Heart right ventricle (tissue), 16 donors: ENCODE results near the gene CD28. TPM values are rescaled to one million over a fixed set of nuclear protein-coding genes. Genes with fewer than 3 reads are reported as not detected.
A peak's percentile ranks its signal among the peaks of the same experiment; 100 is the strongest.

Source experiments
- ATAC-seq, 8 donors: fragments of 200-7000 bp; cut with Tn5 transposase; one replicate each; pipeline ENCODE4 v1.9.1; 2020; ENCODE audit warnings: mild to moderate bottlenecking in 8 of 8, moderate library complexity in 8 of 8, moderate number of reproducible peaks in 1 of 8
- DNase-seq, 2 donors: peaks; one replicate each; pipeline ENCODE4 v3.0.0-alpha.2; 2020
- H3K27ac ChIP-seq, 10 donors: fragments of 200-600 bp; sonication (generic) in 2 of 10; one replicate each; pipeline versions ENCODE4 v1.5.0 to v1.8.0; 2020 to 2022; ENCODE audit warnings: mild to moderate bottlenecking in 3 of 10
- H3K27me3 ChIP-seq, 7 donors: fragments of 200-600 bp; one replicate each; pipeline ENCODE4 v1.8.0; 2021 to 2022; ENCODE audit warnings: mild to moderate bottlenecking in 2 of 7
- H3K36me3 ChIP-seq, 9 donors: fragments of 200-600 bp; sonication (generic) in 1 of 9; one replicate each; pipeline versions ENCODE4 v1.5.0 to v1.8.0; 2020 to 2022; ENCODE audit warnings: mild to moderate bottlenecking in 2 of 9
- H3K4me1 ChIP-seq, 9 donors: fragments of 200-600 bp; sonication (generic) in 1 of 9; one replicate each; pipeline versions ENCODE4 v1.5.0 to v1.8.0; 2020 to 2022; ENCODE audit warnings: mild to moderate bottlenecking in 4 of 9
- H3K4me3 ChIP-seq, 10 donors: fragments of 200-600 bp; sonication (generic) in 2 of 10; one replicate each; pipeline versions ENCODE4 v1.5.0 to v1.8.0; 2020 to 2022; ENCODE audit warnings: mild to moderate bottlenecking in 7 of 10, moderate library complexity in 2 of 10
- H3K9me3 ChIP-seq, 11 donors: fragments of 200-600 bp in 10 of 11; sonication (generic) in 2 of 11; one replicate each; pipeline versions ENCODE4 v1.5.0 to v1.8.0; 2013 to 2022; ENCODE audit warnings: mild to moderate bottlenecking in 2 of 11, control low read depth in 1 of 11, moderate library complexity in 1 of 11
- WGBS, 2 donors: extraction: QIAGEN DNeasy Blood & Tissue Kit; methylation state at CpG; one replicate each; pipeline ENCODE4 v1.1.7; 2013; ENCODE audit warnings: inconsistent platforms in 1 of 2; 5-methylcytosine and 5-hydroxymethylcytosine counted together
- intact Hi-C, 10 donors: fragments of 100-400 bp; cut with DNase I; formaldehyde crosslinking; loops; one replicate each; pipeline versions ENCODE4 v1.11.1 to v1.14.2; 2022
- polyA plus RNA-seq, 2 donors: library from polyadenylated mRNA; stranded (reverse); fragments of 200-250 nt; gene quantifications; one replicate each; pipeline ENCODE4 v1.2.3, GENCODE V29; 2013
- total RNA-seq, 10 donors: library from RNA; stranded (reverse); fragmentation: NEBNext Ultra II Directional in 3 of 10; extraction: Animal tissue kit (Norgen Biotek cat#: 25700) in 3 of 10; gene quantifications; one replicate each; pipeline versions ENCODE4 v1.2.1 to v1.2.4, GENCODE V29; 2021 to 2023
- TF ChIP-seq, protein P1 (sequence below), 9 donors: fragments of 200-600 bp; sonication (generic) in 2 of 9; IDR thresholded peaks; one replicate each; pipeline versions ENCODE4 v1.5.0 to v1.8.0; 2021 to 2022; ENCODE audit warnings: antibody characterized with exemption in 9 of 9, mild to moderate bottlenecking in 5 of 9, moderate library complexity in 1 of 9
- donor health status: Arrhythmogenic right ventricular cardiomyopathy.
- donor health status: ischemic (EF 13 %, LVEDD 7.1; RV severe dilation, severe dysfunction).
- donor health status: healthy with polysubstance abuse.
- donor health status: DM: no; HTN: yes; CAD: no.
- donor health status: DM: no; HTN: no; CAD: no.
- donor health status: ischemic (EF 25% LVEDD 6.9; RV normal size, moderate dysfunction).
- donor health status: ischemic (EF 25% LVEDD 5.7; RV mildly dilated, moderate dysfunction).
- donor health status: healthy.
- donor health status: DM: yes; HTN: yes; CAD: no.
- donor health status: Ischemic cardiomyopathy.
- donor health status: ischemic (EF 35%, LVEDD 5.7; RV mildly dilated, moderate dysfunction).
- donor health status: nonischemic (EF 11% LVEDD 7.7; RV severe dilation, severe dysfunction).
- donor health status: DM: yes; HTN: yes; CAD: no.
- donor health status: PGD.
- donor health status: ischemic (EF 29% LVEDD 5.4; RV normal size, mild dysfunction).
- donor health status: nonischemic (EF 23%, LVEDD 6.1; RV moderate dilation, normal function).

The CD28 gene
- total and polyA plus RNA-seq, 12 donors, result 0.10 to 5.3 (median 0.69) TPM

GRCh38 chr2:203673933-203674332, 32.5 kb upstream of the CD28 start:
- H3K27me3 ChIP-seq, result no peaks in the 10 kb centered on the region
- H3K36me3 ChIP-seq, result no peaks in the 10 kb centered on the region
- 93 to 97% methylated on average over 1 of the region's 1 CpG for WGBS, 2 donors
- H3K9me3 ChIP-seq, result peaks cover 0 to 6% (median 0%) of the 10 kb centered on the region in 11 donors
- H3K4me3 ChIP-seq, result no peak overlapping the region
- TF ChIP-seq, protein P1, sequence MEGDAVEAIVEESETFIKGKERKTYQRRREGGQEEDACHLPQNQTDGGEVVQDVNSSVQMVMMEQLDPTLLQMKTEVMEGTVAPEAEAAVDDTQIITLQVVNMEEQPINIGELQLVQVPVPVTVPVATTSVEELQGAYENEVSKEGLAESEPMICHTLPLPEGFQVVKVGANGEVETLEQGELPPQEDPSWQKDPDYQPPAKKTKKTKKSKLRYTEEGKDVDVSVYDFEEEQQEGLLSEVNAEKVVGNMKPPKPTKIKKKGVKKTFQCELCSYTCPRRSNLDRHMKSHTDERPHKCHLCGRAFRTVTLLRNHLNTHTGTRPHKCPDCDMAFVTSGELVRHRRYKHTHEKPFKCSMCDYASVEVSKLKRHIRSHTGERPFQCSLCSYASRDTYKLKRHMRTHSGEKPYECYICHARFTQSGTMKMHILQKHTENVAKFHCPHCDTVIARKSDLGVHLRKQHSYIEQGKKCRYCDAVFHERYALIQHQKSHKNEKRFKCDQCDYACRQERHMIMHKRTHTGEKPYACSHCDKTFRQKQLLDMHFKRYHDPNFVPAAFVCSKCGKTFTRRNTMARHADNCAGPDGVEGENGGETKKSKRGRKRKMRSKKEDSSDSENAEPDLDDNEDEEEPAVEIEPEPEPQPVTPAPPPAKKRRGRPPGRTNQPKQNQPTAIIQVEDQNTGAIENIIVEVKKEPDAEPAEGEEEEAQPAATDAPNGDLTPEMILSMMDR (IDR thresholded peaks at IDR 0.05), result no peak
- peak in 5 of 8 donors; percentile 34 to 81 (median 59) for ATAC-seq
- peaks cover 0 to 24% (median 11%) of the 10 kb centered on the region in 9 donors for H3K4me1 ChIP-seq
- peak overlapping the region in 7 of 10 donors; percentile 10 to 59 (median 40) for H3K27ac ChIP-seq
- no peak for DNase-seq
- intact Hi-C loops, result no loop called here

GRCh38 chr2:203675086-203675485, 31.4 kb upstream of the CD28 start:
- no peaks in the 10 kb centered on the region for H3K27me3 ChIP-seq
- no peak overlapping the region for H3K4me3 ChIP-seq
- 88% methylated on average over 3 of the region's 3 CpGs for WGBS, 2 donors
- peaks cover 0 to 6% (median 0%) of the 10 kb centered on the region in 11 donors for H3K9me3 ChIP-seq
- intact Hi-C loops, result no loop called here
- ATAC-seq (no peak), DNase-seq (no peak)
- H3K36me3 ChIP-seq, result no peaks in the 10 kb centered on the region
- no peak overlapping the region for H3K27ac ChIP-seq
- H3K4me1 ChIP-seq, result peaks cover 0 to 24% (median 11%) of the 10 kb centered on the region in 9 donors
- TF ChIP-seq, protein P1 (IDR thresholded peaks at IDR 0.05), result no peak

- H3K4me1 ChIP-seq, result peaks cover 18 to 56% (median 45%) of the 10 kb centered on the region in 9 donors
- intact Hi-C loops, result no loop called here
- no peak overlapping the region for H3K27ac ChIP-seq
- DNase-seq, result no peak
- H3K4me3 ChIP-seq, result no peak overlapping the region
- H3K9me3 ChIP-seq, result no peaks in the 10 kb centered on the region
- WGBS, 2 donors, result 92 to 95% methylated on average over 3 of the region's 3 CpGs
- TF ChIP-seq, protein P1 (IDR thresholded peaks at IDR 0.05), result no peak
- H3K36me3 ChIP-seq, result no peaks in the 10 kb centered on the region
- ATAC-seq, result no peak
- no peaks in the 10 kb centered on the region for H3K27me3 ChIP-seq
Measured at GRCh38 chr2:203678971-203679370, 27.5 kb upstream of the CD28 start.

DNA sequence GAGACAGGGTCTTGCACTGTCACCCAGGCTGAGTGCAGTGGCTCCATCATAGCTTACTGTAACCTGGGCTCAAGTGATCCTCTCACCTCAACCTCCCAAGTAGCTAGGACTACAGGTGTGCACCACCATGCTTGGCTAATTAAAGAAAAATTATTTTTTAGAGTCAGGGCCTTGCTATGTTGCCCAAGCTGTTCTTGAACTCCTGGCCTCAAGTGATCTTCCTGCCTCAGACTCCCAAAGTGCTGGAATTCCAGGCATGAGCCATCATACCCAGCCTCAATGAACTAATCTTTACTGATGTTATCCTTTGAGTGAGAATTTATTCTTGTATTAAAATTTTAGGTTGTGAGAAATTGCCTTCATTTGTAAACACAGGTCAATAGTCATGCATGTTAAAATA, 27.0 kb upstream of the CD28 start:
- DNase-seq (no peak), ATAC-seq (no peak)
- Histone ChIP-seq H3K9me3 (no peaks in the 10 kb centered on the region), H3K27ac (no peak overlapping the region), H3K27me3 (no peaks in the 10 kb centered on the region), H3K36me3 (no peaks in the 10 kb centered on the region), H3K4me1 (peaks cover 22 to 56% (median 45%) of the 10 kb centered on the region in 9 donors), H3K4me3 (no peak overlapping the region)
- TF ChIP-seq, protein P1 (IDR thresholded peaks at IDR 0.05), result no peak
- intact Hi-C loops, result no loop called here
